Measurements from ENCODE around the gene SLC44A1.

SLC44A1 gene

DNA sequence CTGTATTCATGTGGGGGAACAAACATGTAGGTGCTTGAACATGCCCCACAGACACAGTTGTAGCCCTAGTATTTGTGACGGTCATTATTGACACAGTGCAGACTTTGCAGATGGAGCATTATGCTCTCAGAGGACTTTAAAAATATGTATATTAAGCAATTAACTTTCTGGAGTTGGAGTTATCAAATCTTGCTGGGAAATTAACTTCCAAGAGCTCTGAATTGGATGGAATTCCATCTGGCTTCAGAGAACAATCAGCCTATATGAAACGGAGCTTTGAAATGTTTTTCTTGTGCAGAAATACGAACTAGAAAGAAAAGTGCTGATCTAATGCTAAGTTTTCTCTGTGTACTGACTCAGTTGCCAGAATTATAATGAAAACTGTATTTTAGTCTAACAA lies 152.4 kb downstream of the SLC44A1 start:
- DNase-seq = no peak

GRCh38 chr9:105399117-105399516 lies 154.7 kb downstream of the SLC44A1 start:
- DNase-seq = no peak

DNA sequence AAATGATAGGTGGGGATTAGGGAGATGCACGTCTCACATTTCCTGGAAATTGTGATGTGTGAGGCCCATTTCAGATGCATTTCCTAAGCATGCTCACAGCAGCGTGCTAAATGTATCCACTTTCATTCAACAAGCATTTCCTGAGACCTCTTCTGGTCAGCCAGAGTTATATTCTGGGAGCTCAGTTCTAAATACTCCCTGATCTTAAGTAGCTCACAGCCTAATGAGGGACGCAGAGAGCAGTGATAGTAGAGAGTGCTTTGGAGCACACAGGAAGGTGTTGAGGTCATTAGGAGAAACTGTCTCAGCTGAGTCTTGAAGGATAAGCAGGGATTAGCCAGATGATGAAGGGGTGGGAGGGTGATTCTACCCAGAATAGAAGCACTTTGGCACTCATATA lies 157.2 kb downstream of the SLC44A1 start:
- DNase-seq = no peak

GRCh38 chr9:105403552-105404248 lies 159.2 kb downstream of the SLC44A1 start:
- no peak for DNase-seq

- peak; percentile 63 for DNase-seq
Measured at GRCh38 chr9:105405514-105406131, 161.2 kb downstream of the SLC44A1 start.

DNA sequence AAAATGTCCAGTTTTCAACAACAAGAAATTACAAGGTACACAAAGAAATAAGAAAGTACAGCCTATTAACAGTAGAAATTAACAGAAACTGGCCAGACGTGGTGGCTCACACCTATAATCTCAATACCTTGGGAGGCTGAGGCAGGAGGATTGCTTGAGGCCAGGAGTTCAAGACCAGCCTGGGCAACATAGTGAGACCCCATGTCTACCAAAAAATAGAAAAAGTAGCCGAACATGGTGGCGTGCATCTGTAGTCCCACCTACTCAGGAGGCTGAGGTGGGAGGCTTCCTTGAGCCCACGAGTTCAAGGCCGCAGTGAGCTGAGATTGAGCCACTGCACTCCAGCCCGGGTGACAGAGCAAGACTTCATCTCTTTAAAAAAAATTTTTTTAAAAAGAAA lies 161.9 kb downstream of the SLC44A1 start:
- DNase-seq = no peak

DNA sequence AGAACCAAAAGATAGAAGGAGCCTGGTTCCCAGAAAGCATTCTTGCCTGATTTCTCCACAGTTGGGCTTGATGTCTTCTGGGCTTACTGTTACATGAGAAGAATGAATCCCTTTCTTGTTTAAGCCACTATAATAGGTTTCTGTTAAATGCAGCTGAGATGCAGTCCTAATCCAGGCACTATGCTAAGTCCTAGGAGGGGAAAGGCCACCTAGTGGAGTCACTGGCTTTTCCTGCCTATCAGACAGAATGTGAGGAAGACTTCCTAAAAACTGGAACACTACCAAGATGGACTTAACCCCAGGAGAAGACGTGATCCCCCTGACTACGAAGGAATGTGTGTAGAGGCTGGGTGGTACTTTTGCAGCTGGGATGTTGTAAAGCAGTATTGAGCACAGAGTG lies 169.1 kb downstream of the SLC44A1 start:
- DNase-seq = no peak

- DNase-seq = peak; percentile 70
Measured at GRCh38 chr9:105414947-105415661, 170.7 kb downstream of the SLC44A1 start.

- DNase-seq = no peak
Measured at GRCh38 chr9:105415662-105415980, 171.2 kb downstream of the SLC44A1 start.

GRCh38 chr9:105416840-105417239 lies 172.4 kb downstream of the SLC44A1 start:
- no peak for DNase-seq

DNA sequence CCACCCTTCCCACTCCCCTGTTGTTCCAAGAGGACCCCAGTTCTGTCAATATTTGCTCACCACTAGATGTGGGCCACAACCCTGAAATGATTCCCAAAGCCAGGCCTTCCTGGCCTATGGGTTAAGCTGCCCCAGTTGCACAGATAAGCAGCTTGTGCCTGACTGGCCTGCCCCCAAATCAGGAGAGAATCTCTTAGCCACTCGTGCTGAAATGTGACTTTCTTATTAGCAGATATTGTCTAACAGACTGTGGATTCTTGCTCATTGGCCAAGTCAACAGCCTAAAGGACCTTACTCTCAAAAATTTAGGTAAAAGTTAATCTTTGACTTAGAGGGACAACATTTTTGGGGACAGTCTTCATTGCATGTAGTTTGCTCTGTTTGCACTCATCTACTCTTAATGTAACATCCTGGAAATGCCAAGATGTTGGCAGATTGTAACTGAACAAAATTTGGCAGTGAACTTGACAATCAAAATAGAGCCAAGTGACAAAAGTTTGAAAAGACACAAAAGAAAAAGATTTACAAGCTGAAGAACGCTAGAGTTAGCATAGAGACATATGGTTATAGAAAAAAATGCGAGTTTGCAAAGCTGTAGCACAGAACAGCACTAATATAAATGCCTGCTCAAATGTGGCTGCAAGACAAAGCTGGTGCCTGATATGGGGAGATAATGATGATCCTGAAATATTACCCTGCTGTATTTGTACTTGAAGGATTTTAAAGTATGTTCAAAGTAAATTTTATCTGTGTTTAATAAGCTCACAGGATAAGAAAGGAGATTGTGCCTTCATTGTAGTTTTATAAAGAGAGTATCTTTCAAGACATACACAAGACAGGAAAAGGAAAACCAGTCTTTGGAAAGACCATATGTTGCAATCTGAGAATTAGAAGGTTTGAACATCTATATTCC lies 174.4 kb downstream of the SLC44A1 start:
- DNase-seq = no peak

GRCh38 chr9:105419816-105420597 lies 175.6 kb downstream of the SLC44A1 start:
- no peak for DNase-seq

GRCh38 chr9:105421154-105421553 lies 176.7 kb downstream of the SLC44A1 start:
- no peak for DNase-seq

- DNase-seq = no peak
Measured at GRCh38 chr9:105421864-105422263, 177.4 kb downstream of the SLC44A1 start.

DNA sequence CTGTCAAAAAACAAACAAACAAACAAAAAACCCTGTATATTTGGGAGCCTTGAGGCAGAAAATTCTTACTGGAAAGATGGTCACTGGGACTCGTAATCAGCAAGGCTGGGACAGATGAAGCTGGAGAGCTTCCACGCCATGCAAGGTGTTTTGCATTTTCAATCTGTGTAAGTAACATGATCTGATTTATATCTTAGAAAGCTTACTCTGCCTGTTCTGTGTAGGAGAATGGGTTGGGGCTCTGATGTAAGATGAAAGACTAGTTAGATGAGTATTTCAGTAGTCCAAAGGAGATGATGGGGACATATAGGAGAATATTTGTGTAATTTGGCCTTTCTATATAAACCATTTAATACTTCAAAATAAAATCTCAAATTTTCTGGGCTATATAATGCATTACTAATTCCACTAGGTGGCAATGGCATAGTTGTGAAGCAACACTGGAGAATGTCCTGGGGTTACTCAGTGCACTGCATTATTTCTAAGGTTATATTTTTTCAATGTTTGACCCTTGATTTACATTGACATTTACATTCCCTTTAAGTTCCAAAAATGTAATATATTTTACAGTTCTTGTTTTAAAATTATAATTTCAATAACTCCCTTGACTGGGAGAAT lies 181.5 kb downstream of the SLC44A1 start:
- DNase-seq = no peak

DNA sequence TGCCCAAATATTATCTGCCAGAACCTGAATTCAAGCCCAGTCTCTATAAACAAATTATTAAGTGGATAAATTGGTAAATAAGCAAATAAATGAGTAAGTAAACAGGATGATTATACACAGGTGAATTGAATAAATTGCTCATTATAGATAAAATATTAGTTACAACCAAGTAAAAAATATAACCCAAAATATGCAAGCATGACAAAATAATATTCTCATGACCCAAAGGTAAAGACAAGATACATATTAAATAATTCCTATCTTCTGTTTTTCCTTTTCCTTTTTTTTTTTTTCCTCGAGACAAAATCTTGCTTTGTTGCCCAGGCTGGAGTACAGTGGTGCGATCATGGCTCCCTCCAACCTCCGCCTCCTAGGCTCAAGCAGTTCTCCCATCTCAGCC lies 182.2 kb downstream of the SLC44A1 start:
- DNase-seq = no peak

DNA sequence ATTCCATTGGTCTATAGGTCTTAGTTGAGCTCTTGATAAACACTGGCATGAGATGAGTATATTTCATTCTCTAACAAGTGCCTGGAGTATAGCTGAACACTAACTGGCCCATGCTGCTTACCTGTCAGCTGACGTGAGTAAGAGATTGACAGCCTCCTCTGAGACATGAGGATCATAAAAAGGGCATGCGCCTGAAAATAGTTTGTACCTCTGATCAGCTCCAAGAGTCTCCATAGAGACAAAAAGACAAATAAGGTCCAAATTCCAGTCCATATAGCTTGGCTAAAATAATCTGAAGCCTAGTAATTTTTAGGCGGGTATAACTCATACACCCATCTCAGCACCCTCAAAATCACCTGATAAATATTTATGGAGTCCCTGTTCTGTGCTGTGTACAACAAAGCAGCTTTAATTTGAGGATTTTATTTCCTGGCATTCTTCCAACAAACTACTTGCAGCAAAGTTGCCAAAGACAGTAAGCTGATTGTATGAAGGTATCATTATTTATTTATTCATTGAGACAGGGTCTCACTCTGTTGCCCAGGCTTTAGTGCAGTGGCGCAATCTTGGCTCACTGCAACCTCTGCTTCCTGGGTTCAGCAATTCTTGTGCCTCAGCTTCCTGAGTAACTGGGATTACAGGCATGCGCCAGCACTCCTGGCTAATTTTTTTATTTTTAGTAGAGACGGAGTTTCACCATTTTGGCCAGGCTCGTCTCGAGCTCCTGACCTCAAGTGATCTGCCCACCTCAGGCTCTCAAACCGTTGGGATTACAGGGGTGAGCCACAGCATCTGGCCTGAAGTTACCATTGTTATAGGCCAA lies 187.2 kb downstream of the SLC44A1 start:
- DNase-seq = no peak

- no peak for DNase-seq
Measured at GRCh38 chr9:105432247-105432842, 187.9 kb downstream of the SLC44A1 start.

DNA sequence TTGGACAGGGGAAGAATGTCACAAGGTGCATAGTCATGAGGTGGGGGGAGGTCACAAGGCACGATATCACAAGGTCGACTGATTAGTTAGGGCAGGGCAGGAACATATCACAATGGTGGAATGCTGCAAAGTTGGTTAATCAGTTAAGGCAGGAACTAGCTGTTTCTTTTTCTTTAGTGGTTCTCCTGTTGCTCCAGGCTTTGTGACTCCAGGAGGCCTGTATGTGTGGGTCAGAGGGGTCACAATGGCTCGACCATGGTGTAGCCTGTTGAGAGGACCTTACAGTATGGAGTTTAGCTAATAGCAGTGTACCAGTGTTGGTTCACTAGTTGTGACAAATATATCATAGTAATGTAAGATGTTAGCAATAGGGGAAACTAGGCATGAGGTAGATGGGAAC lies 191.0 kb downstream of the SLC44A1 start:
- no peak for DNase-seq

DNA sequence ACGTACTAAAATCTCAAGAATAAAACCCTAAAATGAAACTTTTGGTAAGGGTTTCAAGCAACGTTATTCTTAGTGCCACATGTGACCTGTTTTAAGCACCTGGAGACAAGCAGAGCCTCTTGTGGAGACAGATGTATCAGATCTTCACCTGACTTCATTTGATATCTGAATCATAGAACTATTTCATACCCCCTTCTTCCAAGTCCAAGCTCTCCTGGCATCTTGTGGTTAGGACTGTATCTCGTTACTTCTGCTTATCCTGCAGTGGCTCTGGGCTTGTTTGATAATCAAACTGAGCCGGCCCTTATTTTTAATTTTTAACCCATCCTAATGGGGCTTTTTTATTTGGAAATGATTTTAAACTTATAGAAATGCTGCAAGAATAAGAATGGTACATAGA lies 192.3 kb downstream of the SLC44A1 start:
- DNase-seq = no peak

DNA sequence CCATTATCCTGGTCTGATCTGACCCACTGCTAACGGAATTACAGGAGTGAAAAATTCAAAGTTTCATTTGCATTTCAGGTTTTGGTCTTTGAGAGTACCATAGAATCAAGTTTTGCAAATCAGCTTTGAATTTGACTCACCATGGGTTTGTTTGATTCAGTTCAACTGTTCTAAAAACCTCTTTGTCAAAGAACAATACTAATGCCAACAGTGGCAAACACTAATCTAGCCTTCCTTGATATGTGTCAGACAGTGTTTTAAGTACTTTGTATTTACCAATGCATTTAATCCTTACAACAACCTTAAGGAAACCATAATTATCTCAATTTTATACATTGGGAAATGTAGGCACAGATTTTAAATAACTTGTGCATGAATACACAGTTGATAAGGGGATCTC lies 193.3 kb downstream of the SLC44A1 start:
- DNase-seq = no peak

Data from CD4-positive, alpha-beta T cell treated with Interleukin-6 for 4 hours (primary cell).